Activated CD4-positive, CD25-positive, alpha-beta regulatory T cell treated with anti-CD3 and anti-CD28 coated beads, Interleukin-2, amount 50 U/mL, for 72 hours (primary cell): ENCODE measurements around the gene HPS5.
"Not testable (repeated sequence)": the region's sequence is repeated elsewhere in the genome, so short reads cannot be mapped to it uniquely, and the experiment has no call there.

Experiments used
- DNase-seq: peaks from one replicate; pipeline ENCODE4 v3.0.0; 2021

HPS5 gene

DNA sequence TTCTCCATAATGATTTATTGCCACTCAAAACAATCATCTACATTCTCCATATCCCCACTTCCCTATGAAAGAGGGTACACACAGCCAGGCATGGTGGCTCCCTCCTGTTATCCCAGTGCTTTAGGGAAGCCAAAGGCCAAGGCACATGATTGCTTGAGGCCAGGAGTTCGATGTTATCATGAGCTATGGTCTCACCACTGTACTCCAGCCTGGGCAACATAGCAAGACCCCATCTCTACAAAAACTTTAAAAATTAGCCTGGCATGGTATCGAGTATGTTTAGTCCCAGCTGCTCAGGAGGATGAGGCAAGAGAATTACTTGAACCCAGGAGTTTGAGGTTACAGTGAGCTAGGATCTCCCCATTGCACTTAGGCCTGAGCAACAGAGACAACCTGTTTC is 6.0 kb downstream of the HPS5 start:
- no peak for DNase-seq

DNA sequence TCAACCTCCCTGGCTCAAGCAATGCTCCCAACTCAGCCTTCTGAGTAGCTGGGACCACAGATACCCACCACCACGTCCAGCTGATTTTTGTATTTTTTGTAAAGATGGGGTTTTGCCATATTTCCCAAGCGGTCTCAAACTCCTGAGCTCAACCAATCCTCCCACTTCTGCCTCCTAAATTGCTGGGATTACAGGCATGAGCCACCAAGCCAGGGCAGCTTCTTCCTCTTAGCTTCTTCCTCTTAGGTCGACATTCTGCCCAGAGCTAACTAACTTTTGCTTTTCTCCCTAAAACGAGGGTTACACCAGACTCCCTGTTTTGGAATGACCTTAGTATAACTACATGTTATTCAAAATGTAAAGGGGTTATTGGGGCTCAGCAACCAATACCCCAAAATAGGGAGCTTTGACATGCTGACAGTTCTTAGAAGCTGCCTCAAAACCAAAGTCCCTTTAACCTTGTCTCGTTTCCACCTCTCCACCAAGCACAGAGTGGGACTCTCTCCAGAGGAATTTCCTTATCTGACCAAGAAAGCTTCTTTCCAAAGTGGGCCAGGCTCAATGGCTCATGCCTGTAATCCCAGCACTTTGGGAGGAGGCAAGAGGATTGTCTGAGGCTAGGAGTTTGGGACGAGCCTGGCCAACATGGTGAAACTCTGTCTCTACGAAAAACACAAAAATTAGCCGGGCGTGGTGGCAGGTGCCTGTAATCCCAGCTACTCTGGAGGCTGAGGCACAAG is 7.0 kb downstream of the HPS5 start:
- no peak for DNase-seq

DNA sequence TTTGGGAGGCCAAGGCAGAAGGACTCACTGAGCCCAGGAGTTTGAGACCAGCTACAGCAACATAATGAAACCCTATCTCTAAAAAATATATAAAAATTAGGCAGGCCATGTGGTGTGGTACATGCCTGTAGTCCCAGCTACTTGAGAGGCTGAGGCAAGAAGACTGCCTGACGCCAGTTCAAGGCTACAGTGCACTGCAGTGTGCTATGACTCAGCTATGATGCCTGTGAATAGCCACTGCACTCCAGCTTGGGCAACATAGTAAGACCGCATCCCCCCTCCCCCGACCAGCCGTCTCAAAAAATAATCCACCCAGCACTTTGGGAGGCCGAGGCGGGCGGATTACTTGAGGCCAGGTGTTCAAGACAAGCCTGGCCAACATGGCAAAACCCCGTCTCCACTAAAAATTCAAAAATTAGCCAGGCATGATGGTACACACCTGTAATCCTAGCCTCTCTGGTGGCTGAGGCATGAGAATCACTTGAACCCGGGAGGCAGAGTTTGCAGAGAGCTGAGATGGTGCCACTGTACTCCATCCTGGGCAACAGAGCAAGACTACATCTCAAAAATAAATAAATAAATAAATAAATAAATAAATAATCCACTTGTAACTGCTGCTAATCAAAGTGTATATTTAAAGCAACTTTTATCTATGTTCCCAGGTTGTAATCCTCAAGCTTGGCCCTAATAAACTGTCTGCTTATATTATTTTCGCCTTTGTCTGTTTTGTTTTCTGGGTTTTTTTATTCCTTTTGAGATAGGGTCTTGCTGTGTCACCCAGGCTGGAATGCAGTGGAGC is 7.8 kb downstream of the HPS5 start:
- DNase-seq: no peak

DNA sequence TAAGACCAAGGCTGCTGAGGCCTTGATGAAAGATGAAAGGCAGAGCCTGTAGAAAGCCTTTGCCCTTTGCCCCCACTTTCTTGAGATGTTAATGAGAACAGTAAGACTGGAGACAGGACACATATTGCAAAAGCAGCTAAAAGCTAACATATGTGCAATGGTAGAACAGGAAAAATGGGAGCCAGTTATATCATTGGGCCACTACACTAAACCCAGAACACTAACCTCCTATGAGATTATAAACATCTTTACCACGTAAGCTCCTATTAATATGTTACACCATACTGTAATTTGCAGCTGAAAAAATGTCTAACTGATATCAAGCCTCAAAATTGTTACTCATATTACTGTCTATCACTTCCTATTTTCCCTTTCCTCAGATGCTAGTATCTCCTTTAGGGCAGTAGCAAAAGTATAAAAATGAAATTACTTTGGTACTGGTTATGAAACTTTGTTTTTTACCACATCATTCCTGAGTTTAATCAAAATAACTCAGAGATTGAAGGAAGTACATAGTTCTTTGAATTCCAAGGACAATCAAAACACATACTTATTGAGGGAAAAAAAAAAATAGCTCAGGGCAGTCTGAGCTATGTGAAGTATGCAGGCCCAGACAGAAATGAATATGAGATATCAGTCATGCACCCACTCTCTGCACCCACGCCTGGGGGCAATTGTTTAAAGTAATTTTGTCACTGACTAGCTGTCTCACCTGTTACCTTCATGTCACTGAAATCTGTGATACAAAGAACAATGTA is 9.1 kb downstream of the HPS5 start:
- no peak for DNase-seq

DNA sequence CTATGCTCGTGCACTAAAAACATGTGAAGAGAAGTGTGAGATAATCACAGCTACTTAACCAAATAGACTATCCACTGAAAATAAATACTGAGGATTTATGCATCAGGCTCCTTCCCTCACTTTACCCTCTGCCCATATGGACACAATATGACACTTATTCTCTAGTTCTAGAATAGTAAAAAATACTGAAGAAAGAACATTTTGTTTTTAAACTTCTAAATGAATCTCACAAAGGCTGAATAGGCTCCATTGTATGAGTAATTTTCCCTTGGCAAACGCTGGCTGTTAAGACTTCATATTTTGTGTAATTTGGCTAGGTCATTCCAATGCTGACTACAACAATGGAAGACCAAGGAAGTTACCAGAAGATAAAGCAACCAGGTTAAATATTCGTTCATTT is 9.9 kb downstream of the HPS5 start:
- no peak for DNase-seq

DNA sequence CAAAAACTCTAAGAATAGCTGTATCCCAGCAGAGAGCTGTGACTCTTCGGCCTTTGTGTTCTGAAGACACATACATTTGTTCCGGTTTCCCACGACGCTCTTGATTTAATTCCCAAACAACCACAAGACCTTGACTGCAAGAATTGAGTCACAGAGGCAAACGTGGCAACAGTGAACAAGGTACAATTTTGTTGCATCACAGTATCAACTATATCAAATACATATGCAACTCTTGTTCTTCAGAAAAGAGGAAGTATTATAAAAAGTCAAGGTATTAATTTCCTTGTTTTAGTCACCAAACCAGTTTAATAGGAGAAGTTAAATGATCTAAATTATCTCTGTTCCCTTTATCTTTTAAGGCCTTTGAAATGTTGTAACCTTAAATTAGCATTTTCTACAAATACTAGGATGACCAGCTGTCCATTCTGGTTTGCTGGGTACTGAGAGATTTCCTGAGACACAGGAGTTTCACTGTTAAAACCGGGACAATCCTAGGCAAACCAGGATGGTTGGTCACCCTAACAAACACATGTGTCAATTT is 11.1 kb downstream of the HPS5 start:
- DNase-seq: no peak

DNA sequence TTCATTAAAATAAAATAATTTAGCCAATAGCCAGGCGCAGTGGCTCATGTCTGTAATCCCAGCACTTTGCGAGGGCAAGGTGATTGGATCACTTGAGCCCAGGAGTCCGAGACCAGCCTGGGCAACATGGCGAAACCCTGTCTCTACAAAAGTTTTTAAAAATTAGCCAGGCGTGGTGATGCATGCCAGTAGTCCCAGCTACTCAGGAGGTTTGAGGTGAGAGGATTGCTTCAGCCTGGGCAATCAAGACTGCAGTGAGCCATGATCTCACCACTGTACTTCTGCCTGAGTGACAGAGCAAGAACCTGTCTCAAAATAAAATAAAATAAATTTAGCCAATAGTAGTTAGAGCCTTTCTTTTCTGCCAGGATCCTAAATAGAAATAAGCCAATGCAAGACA is 12.2 kb downstream of the HPS5 start:
- no peak for DNase-seq

DNA sequence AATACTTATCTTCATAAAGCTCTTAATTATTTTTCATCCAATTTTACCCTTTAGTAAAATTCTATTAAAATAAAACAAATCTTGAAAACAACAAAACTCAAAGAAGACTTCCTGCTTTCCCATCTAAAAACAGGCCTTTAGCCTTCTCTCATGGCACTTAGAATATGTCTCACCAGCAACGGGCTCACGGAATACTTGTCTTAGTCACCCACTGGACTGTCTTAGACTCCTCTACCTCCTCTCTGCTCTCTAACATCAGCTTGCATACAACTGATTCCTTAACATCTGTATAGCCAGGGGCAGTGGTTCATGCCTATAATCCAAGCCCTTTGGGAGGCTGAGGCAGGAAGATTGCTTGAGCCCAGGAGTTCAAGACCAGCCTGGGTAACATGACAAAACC is 13.7 kb downstream of the HPS5 start:
- DNase-seq: no peak

DNA sequence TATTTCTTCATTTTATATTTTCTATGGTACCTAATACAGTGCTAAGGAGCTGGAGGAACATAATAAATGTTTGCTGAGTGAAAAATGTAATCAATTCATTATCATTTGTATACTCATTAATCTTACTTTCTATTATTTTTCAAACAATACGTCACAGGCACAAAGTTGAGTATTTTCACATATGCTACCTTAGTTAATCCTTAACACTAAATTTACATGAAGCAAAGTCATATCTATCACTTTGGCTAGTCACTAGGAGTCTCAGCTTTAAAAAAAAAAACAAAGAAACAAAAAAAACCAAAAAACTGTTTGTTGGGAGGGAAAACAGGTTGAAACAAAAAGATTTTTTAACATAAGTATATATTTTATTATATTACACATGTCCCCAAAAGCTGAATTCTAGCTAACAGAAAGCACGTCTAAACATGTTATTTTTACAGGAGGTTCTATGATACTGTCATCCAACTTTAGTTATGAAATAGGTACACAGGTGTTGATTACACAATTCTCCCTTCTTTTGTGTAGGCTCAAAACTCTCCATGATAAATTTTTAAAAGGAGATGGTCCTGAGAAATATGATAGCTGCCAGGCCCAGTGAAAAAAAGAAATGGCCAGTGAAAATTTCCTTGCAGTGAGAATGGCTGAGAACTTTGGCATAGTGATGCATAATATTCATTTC is 14.3 kb downstream of the HPS5 start:
- no peak for DNase-seq

DNA sequence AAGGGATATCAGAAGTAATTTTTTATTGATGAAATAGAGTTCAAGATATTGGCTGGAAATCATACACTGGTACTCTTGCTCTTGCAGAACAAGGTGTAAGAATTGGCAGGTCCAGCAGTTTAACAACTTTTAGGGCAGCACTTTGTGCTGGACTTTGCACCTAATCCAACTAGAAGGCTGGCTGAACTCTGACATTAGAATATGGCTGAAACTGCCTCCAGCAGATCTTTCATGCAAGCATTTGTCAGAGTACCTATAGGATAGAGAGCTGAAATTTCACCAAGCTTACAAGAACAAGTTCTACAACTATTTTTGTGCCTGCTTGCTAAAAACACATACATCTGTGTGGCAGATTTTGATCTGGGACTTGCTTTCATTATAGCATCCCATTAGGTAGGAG is 17.2 kb downstream of the HPS5 start:
- no peak for DNase-seq

DNA sequence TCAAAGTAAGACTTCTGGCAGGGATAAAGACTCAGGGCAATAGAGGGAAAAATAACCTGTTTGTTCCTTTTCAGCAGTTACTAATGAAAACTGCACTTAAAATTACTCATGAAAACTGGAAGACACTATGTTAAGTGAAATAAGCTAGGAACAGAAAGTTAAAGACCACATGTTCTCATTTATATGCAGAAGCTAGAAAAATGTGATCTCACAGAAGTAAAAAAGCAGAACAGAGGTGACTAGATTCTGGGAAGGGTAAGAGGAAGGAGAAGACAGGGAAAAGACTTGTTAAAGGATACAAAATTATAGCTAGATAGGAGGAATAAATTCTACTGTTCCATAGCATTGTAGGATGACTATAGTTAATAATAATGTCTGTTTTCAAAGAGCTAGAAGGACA is 22.2 kb downstream of the HPS5 start:
- DNase-seq: no peak

DNA sequence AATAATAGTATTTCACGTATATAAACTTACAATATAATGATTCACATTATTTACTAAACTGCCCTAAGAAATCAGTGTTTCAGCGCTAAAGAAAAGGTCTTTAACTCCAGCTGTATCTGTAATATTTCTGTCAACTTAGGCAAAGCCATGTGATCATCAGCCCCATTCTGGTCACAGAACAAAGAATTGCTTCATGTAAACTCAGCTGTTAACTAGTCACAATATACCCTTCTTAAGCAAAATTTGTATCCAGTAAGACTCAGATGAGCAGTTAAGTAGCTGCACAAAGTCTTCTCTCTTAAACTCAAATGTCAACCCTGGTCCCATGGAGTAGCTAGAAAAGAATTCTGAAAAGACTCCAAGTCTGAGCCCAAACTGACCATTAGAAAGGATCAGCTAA is 26.6 kb downstream of the HPS5 start:
- no peak for DNase-seq

DNA sequence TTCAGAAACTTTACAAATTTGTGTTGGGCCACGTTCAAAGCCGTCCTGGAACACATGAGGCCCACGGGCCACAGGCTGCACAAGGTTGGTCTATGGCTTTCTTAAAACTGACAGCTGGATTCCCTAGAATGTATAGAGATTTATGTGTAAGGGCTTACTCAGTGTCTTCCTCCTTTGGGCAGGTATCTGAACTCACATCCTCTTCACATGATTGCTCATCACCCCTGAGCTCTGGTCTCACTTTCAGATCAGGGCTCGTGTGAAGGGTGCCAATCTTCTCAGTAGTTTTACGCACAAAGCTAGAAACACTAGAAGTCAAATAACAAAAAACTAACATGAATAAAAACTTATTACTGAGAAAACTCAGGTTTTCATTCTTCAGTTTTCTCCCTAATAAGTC is 27.1 kb downstream of the HPS5 start:
- no peak for DNase-seq

DNA sequence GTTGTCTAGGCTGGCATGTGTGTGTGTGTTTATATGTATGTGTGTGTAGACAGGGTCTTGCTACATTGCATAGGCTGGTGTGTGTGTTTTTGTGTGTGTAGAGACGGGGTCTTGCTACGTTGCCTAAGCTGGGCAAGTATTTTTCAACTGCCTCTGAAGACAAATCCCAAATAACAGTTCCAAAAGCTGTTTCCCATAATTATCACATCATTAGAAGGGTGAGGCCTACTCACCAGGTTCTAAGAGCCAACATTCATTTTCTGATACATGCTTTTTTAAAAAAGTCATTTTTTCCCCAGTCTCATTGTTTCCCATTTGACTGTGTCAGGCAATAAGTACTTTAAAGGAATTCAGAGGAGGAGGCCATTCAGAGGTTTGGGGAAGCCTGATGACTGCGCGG is 33.0 kb downstream of the HPS5 start:
- DNase-seq: no peak

DNA sequence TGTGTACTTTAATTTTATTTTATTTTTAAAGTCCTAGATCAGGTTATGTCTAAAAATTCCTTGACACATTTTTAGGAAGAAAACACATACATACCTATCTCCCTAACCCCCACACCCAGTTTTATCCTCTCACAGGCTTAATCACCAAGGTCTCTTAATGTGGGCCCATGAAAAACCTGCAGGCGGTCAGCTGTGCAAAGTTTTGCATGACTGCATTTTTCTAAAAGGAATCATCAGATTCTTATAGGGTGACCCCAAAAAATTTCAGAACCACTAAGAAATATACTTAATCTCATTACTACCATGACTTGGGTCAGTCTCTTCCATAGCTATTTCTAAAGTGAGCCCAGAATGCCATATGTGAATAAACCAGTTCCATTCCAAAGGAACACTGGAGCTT is 36.1 kb downstream of the HPS5 start:
- DNase-seq: no peak

DNA sequence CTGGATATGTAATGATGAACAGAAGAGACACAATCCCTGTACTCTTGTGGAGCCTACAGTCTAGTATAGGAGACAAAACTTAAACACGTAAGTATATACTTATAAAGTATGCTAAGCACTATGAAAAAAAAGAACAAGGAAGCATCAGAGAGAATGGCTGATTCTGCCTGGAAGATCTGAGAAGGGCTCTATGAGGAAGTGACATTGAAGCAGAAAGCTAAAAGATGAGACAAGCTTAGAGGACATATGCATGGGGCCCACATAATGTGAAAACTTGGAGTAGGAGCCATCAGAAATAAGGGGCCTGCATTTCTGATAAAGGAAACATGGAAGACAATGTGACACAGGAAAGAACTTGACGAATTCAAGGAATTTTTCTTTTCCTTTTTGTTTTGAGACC is 39.3 kb downstream of the HPS5 start:
- no peak for DNase-seq

DNA sequence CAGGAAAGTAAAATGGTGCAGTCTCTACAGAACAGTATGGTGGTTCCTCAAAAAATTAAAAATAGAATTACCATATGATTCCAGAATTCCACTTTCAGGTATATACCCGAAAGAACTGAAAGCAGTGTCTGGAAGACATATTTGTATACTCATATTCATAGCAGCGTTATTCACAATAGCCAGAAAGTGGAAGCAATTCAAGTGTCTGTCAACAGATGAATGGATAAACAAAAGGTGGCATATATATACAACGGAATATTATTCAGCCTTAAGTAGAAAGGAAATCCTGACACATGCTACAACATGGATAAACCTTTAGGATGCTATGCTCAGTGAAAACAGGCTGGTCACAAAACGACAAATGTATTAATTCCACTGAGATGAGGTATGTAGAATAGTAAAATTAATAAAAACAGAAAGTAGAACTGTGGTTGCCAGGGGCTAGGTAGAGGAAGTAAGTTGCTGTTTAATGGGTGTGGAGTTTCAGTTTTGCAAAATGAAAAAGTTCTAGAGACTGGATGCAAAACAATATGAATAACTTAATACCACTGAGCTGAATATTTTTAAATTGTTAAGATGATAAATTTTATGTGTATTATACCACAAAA is 41.4 kb downstream of the HPS5 start:
- DNase-seq: no peak

DNA sequence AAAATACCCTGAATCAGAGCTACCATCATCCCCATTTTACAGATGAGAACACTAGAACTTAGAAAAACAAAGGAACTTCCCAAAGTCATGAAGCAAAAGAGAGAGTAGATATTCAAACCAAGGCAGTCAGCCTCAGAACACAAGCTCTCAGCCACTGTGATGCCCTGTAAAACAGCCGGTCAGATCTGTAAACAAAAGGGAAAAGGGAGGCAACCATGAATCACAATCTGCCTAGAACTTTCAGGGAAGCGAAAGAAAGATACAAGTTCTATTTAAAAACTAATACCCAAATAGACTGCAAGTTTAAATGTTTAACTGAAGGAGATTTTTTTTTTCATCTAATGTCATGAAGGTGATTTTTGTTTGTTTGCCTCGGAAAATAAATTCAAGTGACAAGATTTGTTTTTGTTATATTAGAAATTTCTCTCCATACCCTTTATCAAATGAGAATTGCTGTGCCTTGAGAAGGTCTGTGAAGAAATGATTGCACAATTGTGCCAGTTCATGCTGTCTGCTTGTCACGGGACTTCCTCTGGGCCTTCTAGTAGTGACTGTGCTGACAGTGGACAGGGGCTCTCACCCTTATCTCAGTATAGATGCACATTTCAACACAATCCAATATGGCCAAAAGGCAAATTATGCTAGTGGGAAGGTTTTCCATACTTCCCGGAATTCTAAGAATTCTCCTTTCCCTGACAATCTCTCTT is 44.2 kb downstream of the HPS5 start:
- no peak for DNase-seq

DNA sequence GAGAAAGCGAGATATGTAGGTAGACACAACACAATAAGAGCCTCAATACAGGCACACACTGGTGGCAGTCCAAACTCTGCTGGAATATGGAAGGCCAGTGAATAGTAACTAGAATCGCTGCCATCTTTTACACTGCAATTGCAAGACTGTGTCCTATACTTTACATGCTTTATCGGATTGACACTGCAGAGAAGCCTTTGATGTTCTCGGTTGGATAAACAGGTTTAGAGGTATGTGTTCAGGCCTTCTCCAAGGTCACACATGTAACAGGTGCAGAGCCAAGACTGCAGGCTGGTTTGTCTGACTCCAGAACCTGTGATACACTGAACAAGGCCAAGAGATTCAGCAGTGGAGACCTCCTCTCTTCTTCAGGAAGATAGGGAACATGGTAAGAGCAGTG is 50.7 kb downstream of the HPS5 start:
- no peak for DNase-seq

DNA sequence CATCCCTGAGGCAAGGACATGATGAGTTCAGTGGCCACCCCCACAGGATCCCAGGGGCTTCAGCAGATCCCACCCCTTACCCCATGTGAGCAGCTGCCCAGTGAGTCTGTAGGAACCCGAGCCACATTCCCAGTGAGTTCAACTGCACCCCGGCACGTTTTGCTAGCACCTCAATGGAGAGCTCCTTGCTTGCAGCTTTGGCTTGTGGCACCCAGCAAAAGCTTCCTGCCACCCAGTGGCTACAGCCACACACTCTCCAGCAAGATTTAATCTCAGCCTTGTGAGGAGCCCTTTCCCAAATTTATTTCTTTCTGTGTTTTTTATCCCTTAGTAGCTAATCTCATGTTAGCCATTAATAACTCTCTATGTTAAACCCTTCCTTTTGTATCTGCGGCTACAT is 51.8 kb downstream of the HPS5 start:
- DNase-seq: no peak

DNA sequence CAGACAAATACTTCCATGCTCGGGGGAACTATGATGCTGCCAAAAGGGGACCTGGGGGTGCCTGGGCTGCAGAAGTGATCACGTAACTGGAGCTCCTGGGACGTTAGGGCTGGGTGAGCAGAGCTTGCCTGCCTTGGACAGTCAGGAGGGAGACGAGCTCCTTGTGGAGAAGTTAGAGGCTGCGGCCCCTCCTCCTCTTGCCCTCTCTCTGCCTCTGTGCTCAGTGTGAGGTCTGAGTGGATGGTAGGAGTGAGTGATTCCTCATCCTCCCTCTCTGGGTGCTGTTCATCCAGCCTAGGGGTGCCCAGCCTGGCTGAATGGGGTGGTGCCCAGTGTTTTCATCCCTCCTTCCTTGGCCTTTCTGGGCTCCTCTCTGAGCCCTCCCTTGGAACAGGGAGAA is 52.7 kb downstream of the HPS5 start:
- DNase-seq: not testable (repeated sequence)
